ENCODE measurements around the gene DLGAP1. TPM values are rescaled to one million over a fixed set of nuclear protein-coding genes. Genes with fewer than 3 reads are reported as not detected.
A peak's percentile ranks its signal among the peaks of the same experiment; 100 is the strongest.

The DLGAP1 gene
- total and polyA plus RNA-seq, 2 of the 4 experiments (the other 2 are of a cell fraction) = under 0.01 to 0.09 TPM

DNA sequence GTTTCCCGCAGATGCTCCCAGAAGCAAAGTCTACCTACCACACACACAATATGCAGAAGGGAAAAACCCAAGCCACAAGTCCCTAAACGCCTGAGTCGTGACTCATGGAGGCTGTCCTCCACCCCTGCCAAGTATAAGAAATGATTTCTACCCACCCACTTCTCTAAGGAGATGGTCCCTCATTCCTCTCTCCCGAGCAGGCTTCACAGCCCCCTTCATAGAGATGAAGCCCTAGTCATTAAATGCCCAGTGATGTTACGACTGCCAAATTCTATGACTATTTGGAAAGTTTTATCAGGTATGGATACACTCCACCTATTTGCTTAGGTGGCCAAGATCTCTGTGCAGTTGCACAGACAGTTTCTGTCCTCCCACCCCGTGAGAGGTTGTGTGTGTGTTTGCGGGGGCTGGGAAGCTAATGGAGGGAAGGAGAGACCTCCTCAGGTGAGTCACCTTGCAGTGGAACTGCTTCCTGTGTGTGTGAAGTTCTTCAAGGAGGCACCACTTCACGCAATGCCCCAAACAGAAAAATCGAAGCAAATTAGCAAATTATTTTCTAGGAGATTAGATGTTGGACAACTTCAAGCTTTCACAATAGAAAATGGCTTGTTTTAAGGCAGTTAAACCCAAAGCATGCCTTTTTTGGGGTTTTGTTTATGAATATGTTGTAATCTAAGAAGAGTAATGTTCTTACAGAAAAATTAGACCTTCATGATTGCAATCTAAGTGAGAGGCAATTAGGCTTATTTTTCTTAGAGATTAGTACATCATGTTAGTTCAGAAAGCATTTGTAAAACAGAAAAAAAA is 830.0 kb downstream of the DLGAP1 start (continued):
- no peak for TF ChIP-seq MAFK (IDR thresholded peaks at IDR 0.05; ENCODE audit: low read depth, low read length)
- no peak for TF ChIP-seq MAZ (IDR thresholded peaks at IDR 0.05; ENCODE audit: borderline replicate concordance, low read depth, low read length)
- TF ChIP-seq POLR2A (IDR thresholded peaks at IDR 0.05; ENCODE audit: low read depth, low read length) = no peak; the same call in 1 of the 2 replicates

DNA sequence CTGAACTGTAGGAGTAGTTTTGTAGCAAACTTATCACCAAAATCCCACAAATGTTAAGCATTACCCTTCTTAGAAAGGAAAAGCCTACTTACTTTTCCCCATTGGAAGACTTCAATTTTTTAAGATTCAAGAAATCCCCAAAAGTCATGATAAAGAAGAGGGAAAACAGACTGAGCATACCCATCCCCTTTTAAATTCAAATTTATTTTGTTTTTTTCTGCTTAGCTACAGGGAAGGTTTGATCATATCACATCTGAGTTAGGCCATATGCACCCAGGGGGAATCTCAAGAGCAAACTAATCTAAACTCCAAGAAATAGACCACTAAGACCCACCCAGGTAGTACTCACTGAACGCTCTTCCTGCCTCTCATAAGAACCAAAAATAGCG is 830.6 kb downstream of the DLGAP1 start:
- H3K4ac ChIP-seq (ENCODE audit: low read depth, low read length) = peak overlapping the region; percentile 99
- peaks cover 25% of the 10 kb centered on the region for H3K4me1 ChIP-seq (ENCODE audit: control insufficient read depth, insufficient read depth, low read length)
- peak overlapping the region; percentile 46 for H2AK9ac ChIP-seq (replicated peaks; ENCODE audit: low read depth, low read length, poor library complexity)
- WGBS, 2 experiments (ENCODE audit: extremely low coverage in 2 of 2, insufficient read length in 1 of 2) = 14% methylated on average over 1 of the region's 2 CpGs; no CpG with 5 or more reads in 1 of the 2 experiments
- H3K4me3 ChIP-seq (ENCODE audit: insufficient read depth, low read depth, low read length) = peak overlapping the region; percentile 29; the same call in 1 of the 2 replicates
- H3K4me2 ChIP-seq (ENCODE audit: low read depth, low read length) = peak overlapping the region; percentile 36
- peak overlapping the region; percentile 96 for H4K91ac ChIP-seq (ENCODE audit: insufficient read depth, low read depth, low read length)
- intact Hi-C loops (cut with micrococcal nuclease) = loop anchor here (1.0 kb wide), 3 partner anchors 21 to 176 kb away; no protein-coding TSS in a partner anchor
- H3K27me3 ChIP-seq (ENCODE audit: control insufficient read depth, insufficient read depth, low read length) = no peaks in the 10 kb centered on the region
- H3K79me1 ChIP-seq (ENCODE audit: low read depth in 1 of 2, low read length in 2 of 2) = peaks cover 0 to 17% of the 10 kb centered on the region in 2 experiments; a peak in 2 of 4 replicates
- H3K18ac ChIP-seq (ENCODE audit: low read depth, low read length) = peak overlapping the region; percentile 99
- peak overlapping the region; percentile 43 for H3K9ac ChIP-seq (ENCODE audit: low read depth, low read length)
- H3K9me3 ChIP-seq (ENCODE audit: control insufficient read depth, insufficient read depth, low read length) = no peaks in the 10 kb centered on the region
- TF ChIP-seq POLR2A (IDR thresholded peaks at IDR 0.05; ENCODE audit: low read depth, low read length) (peak; percentile 80), NFE2L2 (IDR thresholded peaks at IDR 0.05; ENCODE audit: low read depth, low read length) (no peak), RCOR1 (IDR thresholded peaks at IDR 0.05; ENCODE audit: insufficient replicate concordance, low read length) (no peak), BHLHE40 (IDR thresholded peaks at IDR 0.05; ENCODE audit: low read depth, low read length) (no peak)
- TF ChIP-seq, protein P1, sequence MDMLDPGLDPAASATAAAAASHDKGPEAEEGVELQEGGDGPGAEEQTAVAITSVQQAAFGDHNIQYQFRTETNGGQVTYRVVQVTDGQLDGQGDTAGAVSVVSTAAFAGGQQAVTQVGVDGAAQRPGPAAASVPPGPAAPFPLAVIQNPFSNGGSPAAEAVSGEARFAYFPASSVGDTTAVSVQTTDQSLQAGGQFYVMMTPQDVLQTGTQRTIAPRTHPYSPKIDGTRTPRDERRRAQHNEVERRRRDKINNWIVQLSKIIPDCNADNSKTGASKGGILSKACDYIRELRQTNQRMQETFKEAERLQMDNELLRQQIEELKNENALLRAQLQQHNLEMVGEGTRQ (IDR thresholded peaks at IDR 0.05; ENCODE audit: low read depth, low read length) = no peak
- peak overlapping the region; percentile 46; the same call in 1 of the 2 replicates for H2AK5ac ChIP-seq (ENCODE audit: low read depth, low read length)
- peak overlapping the region; percentile 97; the same call in 1 of the 2 replicates for H3K23ac ChIP-seq (ENCODE audit: low read depth, low read length)
- CTCF ChIA-PET = interaction anchor here (0.7 to 2.0 kb wide), 3 partner anchors 28 to 41 kb away, joined by 4 to 6 read pairs (median 5); no protein-coding TSS in a partner anchor
- no peak for ATAC-seq (ENCODE audit: low read depth)
- peak overlapping the region; percentile 12 to 95 for H4K8ac ChIP-seq (ENCODE audit: low read depth in 2 of 2, low read length in 2 of 2)
- peak overlapping the region; percentile 96 for H3K27ac ChIP-seq (ENCODE audit: insufficient read depth, low read length)
- peak overlapping the region; percentile 82; the same call in 2 of the 3 replicates for H2BK15ac ChIP-seq (ENCODE audit: low read depth, low read length)
- H3K9me1 ChIP-seq (ENCODE audit: insufficient read depth, low read length) = peaks cover 15% of the 10 kb centered on the region
- H4K20me1 ChIP-seq (ENCODE audit: insufficient read depth, low read length) = no peaks in the 10 kb centered on the region
- dilution Hi-C loops (cut with HindIII; ENCODE audit: low sequenced_read_pairs, unreplicated experiment) = no loop called here
- peak overlapping the region; percentile 99 for H2BK20ac ChIP-seq (ENCODE audit: low read depth, low read length)
- H3K14ac ChIP-seq (replicated peaks; ENCODE audit: low read depth, low read length) = peak overlapping the region; percentile 99
- BruUV-seq (replicated peaks) = TSS peak; percentile 44
- peak overlapping the region; percentile 98 for H3K56ac ChIP-seq (ENCODE audit: extremely low read depth, insufficient read depth, low read length)
- H2AFZ ChIP-seq (replicated peaks; ENCODE audit: low read length, poor library complexity) = no peak overlapping the region
- H2BK5ac ChIP-seq (ENCODE audit: low read depth, low read length, poor library complexity, severe bottlenecking) = peak overlapping the region; percentile 100
- H3K36me3 ChIP-seq (ENCODE audit: control insufficient read depth, insufficient read depth, low read length) = no peaks in the 10 kb centered on the region
- in situ Hi-C loops (cut with MboI; ENCODE audit: low sequenced_read_pairs) = loop anchor here (25.0 kb wide), 1 partner anchor 637 kb away; no protein-coding TSS in a partner anchor
- no peak for DNase-seq
- peak overlapping the region; percentile 74 for H4K5ac ChIP-seq (ENCODE audit: low read depth, low read length)
- peak overlapping the region; percentile 100 for H2BK120ac ChIP-seq (ENCODE audit: low read depth, low read length)
- POLR2A ChIA-PET (ENCODE audit: unreplicated experiment) = interaction anchor here (0.7 to 2.7 kb wide), 7 partner anchors 19 to 376 kb away, joined by 3 to 14 read pairs (median 5); no protein-coding TSS in a partner anchor
